CD14-positive monocyte (primary cell): ENCODE data around the gene PHF10. TPM values are rescaled to one million over a fixed set of nuclear protein-coding genes. Genes with fewer than 3 reads are reported as not detected.

Experiments
- DNase-seq, 3 donors: peaks; one replicate each; pipeline ENCODE4 v3.0.0-alpha.2; 2011 to 2022
- H2AFZ ChIP-seq: 2 replicates; pipeline ENCODE4 v1.6.0; 2012; ENCODE audit warnings: mild to moderate bottlenecking, low read depth, low read length, inconsistent platforms; ENCODE audit not compliant: insufficient read depth, poor library complexity, severe bottlenecking
- H3K27ac ChIP-seq, 2 donors: 1 replicate in 1 of 2; 2 replicates in 1 of 2; pipeline ENCODE4 v1.5.1; 2012 to 2013; ENCODE audit warnings: low read length in 2 of 2, control low read depth in 1 of 2, inconsistent platforms in 1 of 2, low read depth in 1 of 2, mild to moderate bottlenecking in 1 of 2
- H3K27me3 ChIP-seq, 2 donors: one replicate each; pipeline versions ENCODE4 v1.6.0 to v1.6.1; 2011 to 2013; ENCODE audit warnings: low read length in 2 of 2; ENCODE audit not compliant: control insufficient read depth in 2 of 2, insufficient read depth in 2 of 2
- H3K36me3 ChIP-seq, 2 donors: replicated peaks in 1 of 2; 1 replicate in 1 of 2; 2 replicates in 1 of 2; pipeline versions ENCODE4 v1.5.1 to v1.6.1; 2012 to 2013; ENCODE audit warnings: low read length in 2 of 2, control low read depth in 1 of 2, inconsistent platforms in 1 of 2, mild to moderate bottlenecking in 1 of 2; ENCODE audit not compliant: insufficient read depth in 2 of 2, control insufficient read depth in 1 of 2
- H3K4me1 ChIP-seq, 2 donors: 1 replicate in 1 of 2; 2 replicates in 1 of 2; pipeline versions ENCODE4 v1.5.1 to v1.6.1; 2012 to 2013; ENCODE audit warnings: low read length in 2 of 2, control low read depth in 1 of 2, inconsistent platforms in 1 of 2, mild to moderate bottlenecking in 1 of 2, moderate library complexity in 1 of 2; ENCODE audit not compliant: insufficient read depth in 2 of 2, control insufficient read depth in 1 of 2
- H3K4me2 ChIP-seq: replicated peaks from 2 replicates; pipeline ENCODE3; 2012; ENCODE audit warnings: low read length, moderate library complexity, mild to moderate bottlenecking; ENCODE audit not compliant: poor library complexity, severe bottlenecking; ENCODE audit errors: extremely low read depth
- H3K4me3 ChIP-seq, 3 experiments: fragments of 200-600 bp in 1 of 3; sonication (generic) in 1 of 3; replicated peaks in 1 of 3; 1 replicate in 2 of 3; 2 replicates in 1 of 3; pipeline ENCODE4 v1.5.1; 2011 to 2013; ENCODE audit warnings: low read length in 3 of 3, mild to moderate bottlenecking in 3 of 3, control low read depth in 2 of 3, low read depth in 2 of 3, inconsistent platforms in 1 of 3, moderate library complexity in 1 of 3
- H3K79me2 ChIP-seq: 2 replicates; pipeline ENCODE4 v1.6.0; 2012; ENCODE audit warnings: mild to moderate bottlenecking, control low read depth, inconsistent platforms, low read length, moderate library complexity; ENCODE audit not compliant: insufficient read depth
- H3K9ac ChIP-seq: 2 replicates; pipeline ENCODE4 v1.6.0; 2017; ENCODE audit warnings: low read length, mild to moderate bottlenecking; ENCODE audit not compliant: insufficient read depth, poor library complexity, severe bottlenecking
- H3K9me3 ChIP-seq, 2 donors: replicated peaks in 1 of 2; 1 replicate in 1 of 2; 2 replicates in 1 of 2; pipeline versions ENCODE4 v1.5.1 to v1.6.1; 2012 to 2013; ENCODE audit warnings: low read length in 2 of 2, control low read depth in 1 of 2; ENCODE audit not compliant: control insufficient read depth in 1 of 2, insufficient read depth in 1 of 2
- H4K20me1 ChIP-seq: 2 replicates; pipeline ENCODE4 v1.6.0; 2012; ENCODE audit warnings: mild to moderate bottlenecking, low read length, control low read depth, moderate library complexity; ENCODE audit not compliant: insufficient read depth
- H3K27ac Mint-ChIP-seq, 7 donors: one replicate each; pipeline ENCODE4 v1.8.0; 2020; ENCODE audit warnings: mild to moderate bottlenecking in 7 of 7, mixed read lengths in 7 of 7, moderate library complexity in 6 of 7, inconsistent platforms in 2 of 7
- H3K27me3 Mint-ChIP-seq, 3 donors: one replicate each; pipeline ENCODE4 v1.8.0; 2021 to 2022; ENCODE audit warnings: low read depth in 3 of 3, mild to moderate bottlenecking in 3 of 3, mixed read lengths in 3 of 3, moderate library complexity in 3 of 3, inconsistent platforms in 1 of 3
- H3K36me3 Mint-ChIP-seq, 2 donors: one replicate each; pipeline ENCODE4 v1.8.0; 2020; ENCODE audit warnings: mixed read lengths in 2 of 2, inconsistent platforms in 1 of 2, mild to moderate bottlenecking in 1 of 2
- H3K4me1 Mint-ChIP-seq: one replicate; pipeline ENCODE4 v1.8.0; 2020; ENCODE audit warnings: mild to moderate bottlenecking, mixed read lengths
- H3K4me3 Mint-ChIP-seq, 2 donors: one replicate each; pipeline ENCODE4 v1.8.0; 2020; ENCODE audit warnings: mild to moderate bottlenecking in 2 of 2, mixed read lengths in 2 of 2, moderate library complexity in 1 of 2
- H3K9me3 Mint-ChIP-seq, 7 donors: one replicate each; pipeline ENCODE4 v1.8.0; 2020 to 2022; ENCODE audit warnings: mixed read lengths in 7 of 7, mild to moderate bottlenecking in 6 of 7, moderate library complexity in 6 of 7, inconsistent platforms in 2 of 7
- CTCF ChIP-seq: fragments of 200-600 bp; IDR thresholded peaks from one replicate; pipeline ENCODE4 v1.8.0; 2022; ENCODE audit warnings: antibody characterized with exemption, mild to moderate bottlenecking
- WGBS: methylation state at CpG from one replicate; pipeline ENCODE4 v1.1.5; 2013; ENCODE audit warnings: missing lambda C conversion rate; ENCODE audit not compliant: insufficient coverage; 5-methylcytosine and 5-hydroxymethylcytosine counted together
- intact Hi-C, 2 donors: fragments of 100-400 bp; cut with micrococcal nuclease; formaldehyde crosslinking; loops; one replicate each; pipeline versions ENCODE4 v1.15.0 to v1.15.1; 2023
- polyA plus RNA-seq, 3 donors: library from polyadenylated mRNA; depleted of rRNA in 1 of 3; unstranded in 2 of 3; stranded (reverse) in 1 of 3; fragments of 300-500 nt in 2 of 3; fragments of >200 nt in 1 of 3; fragmentation: Illumina TruSeq in 2 of 3; gene quantifications; 1 replicate in 2 of 3; 2 replicates in 1 of 3; pipeline ENCODE4 v1.2.3, GENCODE V29; 2012 to 2021

The PHF10 gene
- polyA plus RNA-seq, 3 donors = 7.3 to 31.0 (median 8.1) TPM

- Histone ChIP-seq H3K79me2 (peaks cover 18% of the 10 kb centered on the region), H3K36me3 (peaks cover 31 to 71% of the 10 kb centered on the region in 2 donors), H3K4me2 (no peak overlapping the region), H4K20me1 (no peaks in the 10 kb centered on the region), H3K9ac (no peak overlapping the region), H2AFZ (no peak overlapping the region), H3K9me3 (no peaks in the 10 kb centered on the region), H3K27ac (no peak overlapping the region), H3K4me1 (no peaks in the 10 kb centered on the region), H3K27me3 (no peaks in the 10 kb centered on the region), H3K4me3 (no peak overlapping the region)
- intact Hi-C loops = no loop called here
- Mint-ChIP-seq H3K27me3 (peaks cover 0 to 3% (median 0%) of the 10 kb centered on the region in 3 donors), H3K27ac (peak overlapping the region in 1 of 7 donors; percentile 32), H3K4me3 (no peak overlapping the region), H3K4me1 (peaks cover under 1% of the 10 kb centered on the region), H3K36me3 (peaks cover 61 to 65% of the 10 kb centered on the region in 2 donors), H3K9me3 (peaks cover 0 to 2% (median 0%) of the 10 kb centered on the region in 7 donors)
- no peak for TF ChIP-seq CTCF
- 88% methylated on average over 2 of the region's 2 CpGs for WGBS
- no peak for DNase-seq
These were observed 10.1 kb downstream of the PHF10 start for GRCh38 chr6:169714178-169714577.

GRCh38 chr6:169710009-169710408, 14.3 kb downstream of the PHF10 start:
- Histone ChIP-seq H3K4me3 (no peak overlapping the region), H3K27me3 (no peaks in the 10 kb centered on the region), H4K20me1 (peaks cover 3% of the 10 kb centered on the region), H3K79me2 (peaks cover 7% of the 10 kb centered on the region), H3K36me3 (peaks cover 32 to 73% of the 10 kb centered on the region in 2 donors), H3K9me3 (no peaks in the 10 kb centered on the region), H3K27ac (no peak overlapping the region), H3K4me1 (no peaks in the 10 kb centered on the region), H3K4me2 (no peak overlapping the region), H3K9ac (no peak overlapping the region), H2AFZ (no peak overlapping the region)
- no peak for DNase-seq
- H3K27me3 Mint-ChIP-seq = no peaks in the 10 kb centered on the region
- peaks cover 10% of the 10 kb centered on the region for H3K4me1 Mint-ChIP-seq
- 100% methylated on average over 2 of the region's 3 CpGs for WGBS
- intact Hi-C loops = no loop called here
- H3K27ac Mint-ChIP-seq = no peak overlapping the region
- peaks cover 42 to 46% of the 10 kb centered on the region in 2 donors for H3K36me3 Mint-ChIP-seq
- no peak overlapping the region for H3K4me3 Mint-ChIP-seq
- TF ChIP-seq CTCF = no peak
- H3K9me3 Mint-ChIP-seq = no peaks in the 10 kb centered on the region
